GM12878 (cell line): ENCODE data around the gene HECTD4. TPM values are rescaled to one million over a fixed set of nuclear protein-coding genes. Genes with fewer than 3 reads are reported as not detected.

Experiments
- ATAC-seq: fragments of 200-7000 bp; cut with Tn5 transposase; 3 replicates; pipeline ENCODE4 v1.9.1; 2020; ENCODE audit warnings: mild to moderate bottlenecking, moderate library complexity
- BruUV-seq: library from RNA; stranded (reverse); fragments of 400-500 nt; replicated peaks from 2 replicates; lab custom pipeline; 2021; lab: Mats Ljungman, UMichigan
- CTCF ChIA-PET: fragments of 300-600 bp; sonication (Branson Sonifier 250); formaldehyde crosslinking; extraction: SDS; loops from one replicate; lab custom pipeline; 2021; ENCODE audit warnings: inconsistent platforms; lab: Yijun Ruan, JAX
- POLR2A ChIA-PET: fragments of 350-600 bp; formaldehyde crosslinking; extraction: SDS; loops from one replicate; lab custom pipeline; 2021; ENCODE audit warnings: inconsistent platforms; lab: Charles Lee
- RAD21 ChIA-PET: fragments of 300-600 bp; sonication (Branson Sonifier 250); formaldehyde crosslinking; loops from one replicate; lab custom pipeline; 2023; ENCODE audit warnings: antibody characterized with exemption; ENCODE audit not compliant: unreplicated experiment; lab: Charles Lee
- SMC1A ChIA-PET: fragments of 300-600 bp; sonication (Branson Sonifier 250); formaldehyde crosslinking; loops from one replicate; lab custom pipeline; 2023; ENCODE audit not compliant: unreplicated experiment, uncharacterized antibody; lab: Charles Lee
- DNase-seq: peaks from one replicate; pipeline ENCODE4 v3.0.0-alpha.2; 2011; ENCODE audit warnings: low read depth, low spot score
- FAIRE-seq: peaks from 3 replicates; lab custom pipeline; 2011; peaks lifted over from hg19 to GRCh38; lab: Jason Lieb, UNC
- H2AFZ ChIP-seq: 2 replicates; pipeline ENCODE4 v1.6.0; 2011; ENCODE audit warnings: low read depth, low read length, control low read depth; ENCODE audit not compliant: control insufficient read depth
- H3K27ac ChIP-seq: 2 replicates; pipeline ENCODE4 v1.5.1; 2011; ENCODE audit warnings: control low read depth; ENCODE audit not compliant: control insufficient read depth, insufficient read depth
- H3K27me3 ChIP-seq, 2 experiments: replicated peaks in 1 of 2; 2 replicates each; pipeline versions ENCODE4 v1.6.0 to v1.6.1; 2011; ENCODE audit warnings: low read length in 1 of 2; ENCODE audit not compliant: control insufficient read depth in 2 of 2, insufficient read depth in 2 of 2
- H3K36me3 ChIP-seq, 2 experiments: 2 replicates each; pipeline ENCODE4 v1.5.1; 2011; ENCODE audit warnings: low read length in 1 of 2; ENCODE audit not compliant: control insufficient read depth in 2 of 2, insufficient read depth in 2 of 2
- H3K4me1 ChIP-seq: 2 replicates; pipeline ENCODE4 v1.6.1; 2011; ENCODE audit warnings: mild to moderate bottlenecking, low read length, moderate library complexity, mixed read lengths; ENCODE audit not compliant: control insufficient read depth, insufficient read depth
- H3K4me2 ChIP-seq: 2 replicates; pipeline ENCODE4 v1.6.0; 2011; ENCODE audit warnings: control low read depth; ENCODE audit not compliant: control insufficient read depth, insufficient read depth
- H3K4me3 ChIP-seq: fragments of 200-600 bp; sonication (generic); 2 replicates; pipeline ENCODE4 v1.5.1; 2016
- H3K79me2 ChIP-seq: 2 replicates; pipeline ENCODE4 v1.6.0; 2011; ENCODE audit warnings: low read length; ENCODE audit not compliant: control insufficient read depth, insufficient read depth
- H3K9ac ChIP-seq: 2 replicates; pipeline ENCODE4 v1.8.0; 2011; ENCODE audit warnings: low read length, control low read depth, mixed read lengths; ENCODE audit not compliant: control insufficient read depth, insufficient read depth
- H3K9me3 ChIP-seq: replicated peaks from 3 replicates; pipeline ENCODE4 v1.5.1; 2011; ENCODE audit warnings: mild to moderate bottlenecking, low read length; ENCODE audit not compliant: control insufficient read depth, insufficient read depth
- H4K20me1 ChIP-seq: 2 replicates; pipeline ENCODE4 v1.6.0; 2011; ENCODE audit not compliant: control insufficient read depth, insufficient read depth
- CHD2 ChIP-seq: IDR thresholded peaks from 2 replicates; pipeline ENCODE4 v1.6.1; 2011; ENCODE audit warnings: low read depth, low read length, improper control_type of control experiment, borderline replicate concordance
- CHD4 ChIP-seq: fragments of 200-600 bp; sonication (generic); IDR thresholded peaks from 2 replicates; pipeline ENCODE4 v1.6.1; 2016; ENCODE audit warnings: mild to moderate bottlenecking
- EP300 ChIP-seq, 2 experiments: fragments of 150-350 bp in 1 of 2; IDR thresholded peaks; 2 replicates each; pipeline ENCODE4 v1.6.1; 2011 to 2012; ENCODE audit warnings: low read depth in 2 of 2, low read length in 2 of 2, borderline replicate concordance in 1 of 2, improper control_type of control experiment in 1 of 2, inconsistent platforms in 1 of 2; ENCODE audit not compliant: control insufficient read depth in 1 of 2
- GABPA ChIP-seq: IDR thresholded peaks from 2 replicates; pipeline ENCODE4 v1.6.1; 2014; ENCODE audit warnings: antibody characterized with exemption, low read depth, mild to moderate bottlenecking, inconsistent platforms
- MEF2B ChIP-seq: fragments of 450-650 bp; IDR thresholded peaks from 2 replicates; pipeline ENCODE4 v1.6.1; 2018; ENCODE audit warnings: mild to moderate bottlenecking, moderate library complexity; ENCODE audit not compliant: partially characterized antibody, poor library complexity, severe bottlenecking
- NR2C2 ChIP-seq: IDR thresholded peaks from 2 replicates; pipeline ENCODE4 v1.6.1; 2011; ENCODE audit warnings: borderline replicate concordance, low read depth; ENCODE audit not compliant: control insufficient read depth, insufficient read length
- POLR2AphosphoS5 ChIP-seq: IDR thresholded peaks from 2 replicates; pipeline ENCODE4 v1.6.1; 2011; ENCODE audit warnings: mild to moderate bottlenecking, low read length, inconsistent platforms
- SMAD5 ChIP-seq: IDR thresholded peaks from 2 replicates; pipeline ENCODE4 v1.6.1; 2016; ENCODE audit warnings: antibody characterized with exemption, low read depth
- SUPT20H ChIP-seq: IDR thresholded peaks from 2 replicates; pipeline ENCODE4 v1.6.1; 2011; ENCODE audit warnings: low read depth, mild to moderate bottlenecking, low read length, moderate library complexity, borderline replicate concordance; ENCODE audit not compliant: control insufficient read depth
- ZNF207 ChIP-seq: fragments of 450-650 bp; IDR thresholded peaks from 2 replicates; pipeline ENCODE4 v1.6.1; 2014; ENCODE audit warnings: antibody characterized with exemption, mild to moderate bottlenecking, borderline replicate concordance
- ZSCAN29 ChIP-seq: fragments of 450-650 bp; IDR thresholded peaks from 2 replicates; pipeline ENCODE4 v1.6.1; 2017; ENCODE audit warnings: mild to moderate bottlenecking, moderate library complexity
- WGBS: methylation state at CpG from one replicate; pipeline ENCODE4 v1.1.6; 2016; ENCODE audit warnings: low lambda C conversion rate; ENCODE audit not compliant: insufficient replicate concordance, insufficient coverage; ENCODE audit errors: missing lambda C conversion rate; 5-methylcytosine and 5-hydroxymethylcytosine counted together
- in situ Hi-C: fragments of 300-500 bp; cut with MboI; formaldehyde crosslinking; loops from 9 replicates; pipeline ENCODE4 v1.14.3; 2018; ENCODE audit warnings: mixed read lengths
- intact Hi-C: fragments of 100-400 bp; cut with micrococcal nuclease; formaldehyde crosslinking; loops from one replicate; pipeline ENCODE4 v1.14.2; 2022; ENCODE audit not compliant: unreplicated experiment
- polyA plus RNA-seq, 11 experiments: library from polyadenylated mRNA; depleted of rRNA in 4 of 11; unstranded in 6 of 11; stranded (reverse) in 5 of 11; fragments of >200 nt; fragmentation: Nextera tagmentation in 4 of 11; fragmentation: Illumina TruSeq in 1 of 11; extraction: Ambion mirVana in 4 of 11; extraction: Trizol in 1 of 11; gene quantifications; 1 replicate in 1 of 11; 2 replicates in 10 of 11; pipeline versions ENCODE4 v1.2.1 to v1.2.3, GENCODE V29; 2011 to 2016; ENCODE audit warnings: inconsistent platforms in 2 of 11, missing spikeins in 2 of 11, low read depth in 1 of 11
- total RNA-seq, 4 experiments: library from RNA; depleted of rRNA in 3 of 4; stranded (reverse); fragments of >200 nt in 3 of 4; fragmentation: Illumina TruSeq in 1 of 4; extraction: Trizol in 1 of 4; gene quantifications; 2 replicates each; pipeline versions ENCODE4 v1.2.1 to v1.2.3, GENCODE V29; 2013 to 2021
- TF ChIP-seq, protein P1 (sequence below): fragments of 450-650 bp; IDR thresholded peaks from 2 replicates; pipeline ENCODE4 v1.6.1; 2017; ENCODE audit warnings: mild to moderate bottlenecking, low read depth, inconsistent platforms; ENCODE audit not compliant: poor library complexity, severe bottlenecking

Gene HECTD4
- total and polyA plus RNA-seq, 10 of the 15 experiments (the other 5 are each of a cell fraction or from before 2014, with no cell fraction given), result 5.8 to 43.9 (median 17.9) TPM

DNA sequence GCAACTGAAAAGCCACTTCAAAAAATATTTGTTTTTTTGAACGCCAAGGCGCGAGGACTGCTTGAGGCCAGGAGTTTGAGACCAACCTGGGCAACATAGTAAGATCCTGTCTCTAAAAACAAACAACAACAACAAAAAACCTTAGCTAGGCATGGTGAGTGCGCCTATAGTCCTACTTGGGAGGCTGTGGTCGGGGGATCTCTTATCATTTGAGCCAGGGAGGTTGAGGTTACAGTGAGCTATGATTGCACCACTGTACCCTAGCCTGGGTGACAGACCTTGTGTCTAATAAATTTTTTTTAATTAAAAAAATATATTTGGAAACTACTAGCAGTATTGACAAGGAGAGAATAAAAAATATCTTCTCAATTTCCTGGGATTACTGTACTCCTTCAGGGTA is 143.8 kb downstream of the HECTD4 start:
- POLR2A ChIA-PET, result interaction anchor here (0.6 kb wide), 1 partner anchor 139 kb away, joined by 5 read pairs; no protein-coding TSS in a partner anchor
- intact Hi-C loops, result no loop called here
- H3K4me1 ChIP-seq, result peaks cover 4% of the 10 kb centered on the region; the same call in 1 of the 2 replicates

GRCh38 chr12:112236786-112237185 is 145.4 kb downstream of the HECTD4 start:
- no peak for FAIRE-seq
- Histone ChIP-seq H3K79me2 (no peaks in the 10 kb centered on the region), H3K27ac (no peak overlapping the region), H3K4me2 (no peak overlapping the region), H3K4me3 (no peak overlapping the region), H3K9ac (no peak overlapping the region), H3K36me3 (peaks cover 9 to 16% of the 10 kb centered on the region in 2 experiments; a peak in 3 of 4 replicates), H3K9me3 (no peaks in the 10 kb centered on the region), H2AFZ (no peak overlapping the region), H3K27me3 (no peaks in the 10 kb centered on the region), H4K20me1 (no peaks in the 10 kb centered on the region), H3K4me1 (peaks cover 4% of the 10 kb centered on the region; the same call in 1 of the 2 replicates)
- POLR2A ChIA-PET, result no interaction called here
- RAD21 ChIA-PET, result no interaction called here
- intact Hi-C loops, result no loop called here
- in situ Hi-C loops, result no loop called here
- ATAC-seq, result no peak
- no TSS peak for BruUV-seq
- SMC1A ChIA-PET, result interaction anchor here (1.5 to 1.8 kb wide), 2 partner anchors 18 to 292 kb away, joined by 4 to 5 read pairs; no protein-coding TSS in a partner anchor
- no peak for DNase-seq
- CTCF ChIA-PET, result interaction anchor here (1.8 kb wide), 2 partner anchors 8 to 19 kb away, joined by 5 read pairs; no protein-coding TSS in a partner anchor
- 90% methylated on average over 7 of the region's 7 CpGs for WGBS
- TF ChIP-seq ZSCAN29, result no peak
- no peak for TF ChIP-seq EP300 (IDR thresholded peaks at IDR 0.05; ENCODE audit: borderline replicate concordance in 1 of 2, control insufficient read depth in 1 of 2, low read depth in 2 of 2, low read length in 2 of 2)
- TF ChIP-seq NR2C2, result no peak
- TF ChIP-seq ZNF207, result no peak
- no peak for TF ChIP-seq MEF2B
- TF ChIP-seq GABPA, result no peak
- no peak for TF ChIP-seq SMAD5
- no peak for TF ChIP-seq SUPT20H
- TF ChIP-seq POLR2AphosphoS5, result no peak

More for the DNA sequence above, 143.8 kb downstream of the HECTD4 start:
- no TSS peak for BruUV-seq
- no peak overlapping the region for H2AFZ ChIP-seq
- DNase-seq, result no peak
- ChIA-PET RAD21 (no interaction called here), SMC1A (no interaction called here), CTCF (interaction anchor here (0.9 to 1.5 kb wide), 2 partner anchors 13 to 41 kb away, joined by 3 to 4 read pairs; no protein-coding TSS in a partner anchor)
- no peak overlapping the region for H3K4me3 ChIP-seq
- H3K27ac ChIP-seq, result no peak overlapping the region
- 97% methylated on average over 5 of the region's 5 CpGs for WGBS
- H3K36me3 ChIP-seq, result peaks cover 9 to 15% of the 10 kb centered on the region in 2 experiments; a peak in 3 of 4 replicates
- ATAC-seq, result no peak
- H3K27me3 ChIP-seq, result no peaks in the 10 kb centered on the region
- no peak for TF ChIP-seq CHD2
- no peak for TF ChIP-seq CHD4
- TF ChIP-seq, protein P1, sequence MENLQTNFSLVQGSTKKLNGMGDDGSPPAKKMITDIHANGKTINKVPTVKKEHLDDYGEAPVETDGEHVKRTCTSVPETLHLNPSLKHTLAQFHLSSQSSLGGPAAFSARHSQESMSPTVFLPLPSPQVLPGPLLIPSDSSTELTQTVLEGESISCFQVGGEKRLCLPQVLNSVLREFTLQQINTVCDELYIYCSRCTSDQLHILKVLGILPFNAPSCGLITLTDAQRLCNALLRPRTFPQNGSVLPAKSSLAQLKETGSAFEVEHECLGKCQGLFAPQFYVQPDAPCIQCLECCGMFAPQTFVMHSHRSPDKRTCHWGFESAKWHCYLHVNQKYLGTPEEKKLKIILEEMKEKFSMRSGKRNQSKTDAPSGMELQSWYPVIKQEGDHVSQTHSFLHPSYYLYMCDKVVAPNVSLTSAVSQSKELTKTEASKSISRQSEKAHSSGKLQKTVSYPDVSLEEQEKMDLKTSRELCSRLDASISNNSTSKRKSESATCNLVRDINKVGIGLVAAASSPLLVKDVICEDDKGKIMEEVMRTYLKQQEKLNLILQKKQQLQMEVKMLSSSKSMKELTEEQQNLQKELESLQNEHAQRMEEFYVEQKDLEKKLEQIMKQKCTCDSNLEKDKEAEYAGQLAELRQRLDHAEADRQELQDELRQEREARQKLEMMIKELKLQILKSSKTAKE, result no peak
- no peaks in the 10 kb centered on the region for H3K9me3 ChIP-seq
- in situ Hi-C loops, result no loop called here
- no peak for FAIRE-seq
- H3K79me2 ChIP-seq, result no peaks in the 10 kb centered on the region
- no peaks in the 10 kb centered on the region for H4K20me1 ChIP-seq
- no peak overlapping the region for H3K4me2 ChIP-seq
- H3K9ac ChIP-seq, result no peak overlapping the region
